Body of pancreas (tissue), 4 donors: Measurements from ENCODE around the gene PIGU. TPM values are rescaled to one million over a fixed set of nuclear protein-coding genes. Genes with fewer than 3 reads are reported as not detected.
A peak's percentile ranks its signal among the peaks of the same experiment; 100 is the strongest.

Experiments used
- ATAC-seq: fragments of 150-250 bp; one replicate; pipeline ENCODE4 v1.9.1; 2016
- DNase-seq, 4 donors: peaks; one replicate each; pipeline ENCODE4 v3.0.0-alpha.2; 2019
- H3K27ac ChIP-seq, 4 donors: fragments of 200-600 bp; sonication (generic); 1 replicate in 3 of 4; 2 replicates in 1 of 4; pipeline versions ENCODE4 v1.5.1 to v1.6.1; 2016 to 2019; ENCODE audit warnings: mild to moderate bottlenecking in 1 of 4, mixed read lengths in 1 of 4, moderate library complexity in 1 of 4
- H3K27me3 ChIP-seq, 2 donors: fragments of 200-600 bp; sonication (generic); one replicate each; pipeline ENCODE4 v1.6.0; 2016; ENCODE audit warnings: mild to moderate bottlenecking in 1 of 2
- H3K36me3 ChIP-seq, 2 donors: fragments of 200-600 bp; sonication (generic); replicated peaks in 1 of 2; 2 replicates each; pipeline ENCODE4 v1.5.1; 2016; ENCODE audit warnings: low read depth in 2 of 2; ENCODE audit not compliant: insufficient read depth in 1 of 2
- H3K4me1 ChIP-seq: fragments of 200-600 bp; sonication (generic); one replicate; pipeline ENCODE4 v1.6.0; 2016
- H3K4me3 ChIP-seq, 2 donors: fragments of 200-600 bp; sonication (generic); 1 replicate in 1 of 2; 2 replicates in 1 of 2; pipeline ENCODE4 v1.5.1; 2016 to 2019
- H3K9me3 ChIP-seq, 3 donors: fragments of 200-600 bp; sonication (generic); 1 replicate in 2 of 3; 2 replicates in 1 of 3; pipeline ENCODE4 v1.5.1; 2016
- CTCF ChIP-seq, 7 experiments: fragments of 450-650 bp in 4 of 7; fragments of 200-600 bp in 3 of 7; sonication (generic) in 3 of 7; IDR thresholded peaks; one replicate each; pipeline ENCODE4 v1.5.1; 2016 to 2019; ENCODE audit warnings: antibody characterized with exemption in 7 of 7
- POLR2A ChIP-seq, 3 donors: fragments of 450-650 bp; IDR thresholded peaks; one replicate each; pipeline ENCODE4 v1.6.1; 2016; ENCODE audit warnings: antibody characterized with exemption in 3 of 3, mild to moderate bottlenecking in 2 of 3
- WGBS, 2 donors: methylation state at CpG; one replicate each; pipeline ENCODE4 v1.1.5; 2017; 5-methylcytosine and 5-hydroxymethylcytosine counted together
- intact Hi-C: fragments of 100-400 bp; cut with DNase I; formaldehyde crosslinking; loops from one replicate; pipeline ENCODE4 v1.15.1; 2023
- total RNA-seq, 2 donors: library from RNA; depleted of rRNA; stranded (reverse); fragments of >200 nt; gene quantifications; one replicate each; pipeline ENCODE4 v1.1.0, GENCODE V29; 2016

PIGU gene
- total RNA-seq, 2 donors from 2014 or later, result 4.4 to 14.8 TPM

- Histone ChIP-seq H3K4me3 (no peak overlapping the region), H3K9me3 (no peaks in the 10 kb centered on the region), H3K36me3 (peaks cover 0 to 1% of the 10 kb centered on the region in 2 donors), H3K27ac (no peak overlapping the region), H3K27me3 (no peaks in the 10 kb centered on the region), H3K4me1 (no peaks in the 10 kb centered on the region)
- WGBS, 2 donors, result 88 to 89% methylated on average over 4 of the region's 4 CpGs
- DNase-seq, result no peak
- intact Hi-C loops, result no loop called here
- ATAC-seq, result peak; percentile 6
- TF ChIP-seq CTCF (IDR thresholded peaks at IDR 0.05), result no peak
- no peak for TF ChIP-seq POLR2A (IDR thresholded peaks at IDR 0.05)
Measured at GRCh38 chr20:34582911-34583310, 94.0 kb downstream of the PIGU start.

- 89 to 96% methylated on average over 4 of the region's 4 CpGs for WGBS, 2 donors
- peaks cover 0 to 1% of the 10 kb centered on the region in 2 donors for H3K36me3 ChIP-seq
- TF ChIP-seq CTCF (IDR thresholded peaks at IDR 0.05) (no peak), POLR2A (IDR thresholded peaks at IDR 0.05) (no peak)
- no peak overlapping the region for H3K4me3 ChIP-seq
- intact Hi-C loops, result no loop called here
- H3K27ac ChIP-seq, result no peak overlapping the region
- no peak for ATAC-seq
- DNase-seq, result no peak
- no peaks in the 10 kb centered on the region for H3K27me3 ChIP-seq
- no peaks in the 10 kb centered on the region for H3K4me1 ChIP-seq
- no peaks in the 10 kb centered on the region for H3K9me3 ChIP-seq
Measured at GRCh38 chr20:34582221-34582620, 94.7 kb downstream of the PIGU start.

DNA sequence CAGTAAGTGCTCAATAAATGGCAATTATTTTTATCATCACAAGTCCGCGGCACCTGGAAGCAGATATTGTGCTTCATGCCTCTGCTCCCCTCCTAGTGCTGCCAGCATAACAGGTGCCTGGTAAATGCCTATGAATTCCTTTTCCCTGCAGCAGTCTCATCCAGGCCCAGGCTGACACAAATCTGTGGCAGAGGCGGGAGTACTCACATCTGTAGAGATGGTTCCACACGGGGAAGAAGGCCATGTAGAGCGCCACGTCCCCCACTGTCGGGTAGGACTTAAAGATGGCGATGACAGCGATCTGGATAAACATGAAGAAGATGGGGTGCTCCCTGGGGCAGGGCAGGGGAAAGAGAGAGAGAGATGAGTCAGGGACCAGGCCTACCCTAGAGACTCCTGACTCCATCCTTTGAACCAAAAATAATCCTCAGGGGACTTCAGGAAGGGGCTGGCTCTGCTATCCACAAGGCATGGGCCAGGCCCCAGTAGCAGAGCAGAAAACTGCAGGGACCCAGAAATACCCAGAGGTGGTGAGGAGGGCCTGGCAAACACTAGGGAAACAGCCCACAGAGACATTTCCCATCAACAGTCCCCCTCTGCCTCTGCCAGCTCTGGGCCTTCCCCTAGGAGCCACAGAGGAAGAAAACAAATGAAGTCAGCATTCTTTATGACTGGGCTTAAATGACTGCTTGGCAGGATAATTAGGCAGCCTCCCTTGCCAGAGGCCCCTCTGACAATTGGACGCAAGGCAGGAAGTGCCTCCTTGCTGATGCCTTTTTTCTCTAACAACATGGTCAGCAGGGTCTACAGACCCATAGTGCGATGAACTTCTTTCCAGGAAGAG lies 95.3 kb downstream of the PIGU start:
- intact Hi-C loops, result no loop called here
- Histone ChIP-seq H3K27ac (no peak overlapping the region), H3K4me3 (no peak overlapping the region), H3K4me1 (no peaks in the 10 kb centered on the region), H3K36me3 (peaks cover 0 to 1% of the 10 kb centered on the region in 2 donors), H3K9me3 (no peaks in the 10 kb centered on the region), H3K27me3 (no peaks in the 10 kb centered on the region)
- no peak for TF ChIP-seq CTCF (IDR thresholded peaks at IDR 0.05)
- no peak for TF ChIP-seq POLR2A (IDR thresholded peaks at IDR 0.05)
- WGBS, 2 donors, result 88 to 91% methylated on average over 8 to 11 of the region's 11 CpGs
- no peak for DNase-seq
- no peak for ATAC-seq

GRCh38 chr20:34579979-34580940 lies 96.6 kb downstream of the PIGU start:
- DNase-seq (no peak), ATAC-seq (no peak)
- WGBS, 2 donors, result 83 to 85% methylated on average over 7 of the region's 7 CpGs
- Histone ChIP-seq H3K27me3 (no peaks in the 10 kb centered on the region), H3K9me3 (no peaks in the 10 kb centered on the region), H3K4me1 (no peaks in the 10 kb centered on the region), H3K36me3 (peaks cover 0 to 1% of the 10 kb centered on the region in 2 donors), H3K4me3 (no peak overlapping the region), H3K27ac (no peak overlapping the region)
- intact Hi-C loops, result no loop called here
- TF ChIP-seq CTCF (IDR thresholded peaks at IDR 0.05) (no peak), POLR2A (IDR thresholded peaks at IDR 0.05) (no peak)
